SK-N-SH (cell line): Measurements from ENCODE around the gene RFTN1. TPM values are rescaled to one million over a fixed set of nuclear protein-coding genes. Genes with fewer than 3 reads are reported as not detected.

Experiments used
- CTCF ChIA-PET: fragments of 300-600, 350-600 bp; formaldehyde crosslinking; extraction: SDS; loops from one replicate; lab custom pipeline; 2021; lab: Yijun Ruan, JAX
- POLR2A ChIA-PET: fragments of 350-600 bp; sonication (Branson Sonifier 250); formaldehyde crosslinking; extraction: SDS; loops from one replicate; lab custom pipeline; 2020; ENCODE audit warnings: antibody characterized with exemption, inconsistent platforms; lab: Yijun Ruan, JAX
- DNase-seq: peaks from one replicate; pipeline ENCODE4 v3.0.0; 2012
- H2AFZ ChIP-seq: fragments of 200-600 bp; sonication (generic); 2 replicates; pipeline ENCODE4 v1.8.1; 2016; ENCODE audit warnings: antibody characterized with exemption, mild to moderate bottlenecking, low read depth
- H3F3A ChIP-seq: fragments of 200-600 bp; sonication (generic); replicated peaks from 2 replicates; pipeline ENCODE3; 2016; ENCODE audit warnings: antibody characterized with exemption, mild to moderate bottlenecking; ENCODE audit not compliant: insufficient read depth
- H3K27ac ChIP-seq, 2 experiments: fragments of 200-500 bp in 1 of 2; fragments of 200-600 bp in 1 of 2; sonication (Bioruptor generic) in 1 of 2; sonication (generic), shearing (Covaris generic) in 1 of 2; 2 replicates each; pipeline versions ENCODE4 v1.5.1 to v1.6.1; 2014 to 2016; ENCODE audit warnings: low read depth in 2 of 2, inconsistent platforms in 1 of 2, low read length in 1 of 2, mild to moderate bottlenecking in 1 of 2, mixed read lengths in 1 of 2
- H3K27me3 ChIP-seq: fragments of 200-600 bp; sonication (generic), shearing (Covaris generic); 2 replicates; pipeline ENCODE4 v1.6.1; 2016; ENCODE audit warnings: mixed run types; ENCODE audit not compliant: insufficient read depth
- H3K36me3 ChIP-seq, 2 experiments: fragments of 200-500 bp in 1 of 2; fragments of 200-600 bp in 1 of 2; sonication (Bioruptor generic) in 1 of 2; sonication (generic) in 1 of 2; replicated peaks in 1 of 2; 2 replicates each; pipeline versions ENCODE3 to v1.5.1; 2014 to 2016; ENCODE audit warnings: low read length in 1 of 2, mild to moderate bottlenecking in 1 of 2; ENCODE audit not compliant: insufficient read depth in 2 of 2, control insufficient read depth in 1 of 2
- H3K4me1 ChIP-seq, 2 experiments: fragments of 200-500 bp in 1 of 2; fragments of 200-600 bp in 1 of 2; sonication (Bioruptor generic) in 1 of 2; sonication (generic), shearing (Covaris generic) in 1 of 2; 2 replicates each; pipeline versions ENCODE4 v1.5.1 to v1.6.1; 2014 to 2016; ENCODE audit warnings: low read depth in 1 of 2, low read length in 1 of 2, mixed run types in 1 of 2; ENCODE audit not compliant: insufficient read depth in 2 of 2, control insufficient read depth in 1 of 2
- H3K4me2 ChIP-seq: fragments of 200-600 bp; sonication (generic), shearing (Covaris generic); 2 replicates; pipeline ENCODE4 v1.6.1; 2017; ENCODE audit warnings: mixed run types
- H3K4me3 ChIP-seq, 2 experiments: fragments of 200-500 bp in 1 of 2; fragments of 200-600 bp in 1 of 2; sonication (Bioruptor generic) in 1 of 2; sonication (generic), shearing (Covaris generic) in 1 of 2; 2 replicates each; pipeline versions ENCODE4 v1.5.1 to v1.8.1; 2014 to 2016; ENCODE audit warnings: low read depth in 2 of 2, inconsistent platforms in 1 of 2, low read length in 1 of 2, mild to moderate bottlenecking in 1 of 2, mixed read lengths in 1 of 2, moderate library complexity in 1 of 2
- H3K79me2 ChIP-seq: fragments of 200-600 bp; sonication (generic); 2 replicates; pipeline ENCODE4 v1.8.1; 2017; ENCODE audit warnings: mild to moderate bottlenecking; ENCODE audit not compliant: insufficient read depth
- H3K9ac ChIP-seq: fragments of 200-600 bp; sonication (generic); 2 replicates; pipeline ENCODE4 v1.6.1; 2017; ENCODE audit warnings: mixed run types
- H3K9me2 ChIP-seq: fragments of 200-600 bp; sonication (generic); 2 replicates; pipeline ENCODE4 v1.6.1; 2017; ENCODE audit warnings: mixed run types
- H3K9me3 ChIP-seq: fragments of 200-600 bp; sonication (generic); 2 replicates; pipeline ENCODE4 v1.6.1; 2017; ENCODE audit warnings: mixed run types, mild to moderate bottlenecking, moderate library complexity
- H4K20me1 ChIP-seq: fragments of 200-600 bp; sonication (generic); 2 replicates; pipeline ENCODE4 v1.6.1; 2017; ENCODE audit warnings: mild to moderate bottlenecking, mixed run types; ENCODE audit not compliant: insufficient read depth
- CHD2 ChIP-seq: fragments of 150-350 bp; IDR thresholded peaks from 2 replicates; pipeline ENCODE4 v1.6.1; 2018; ENCODE audit warnings: low read length; ENCODE audit not compliant: partially characterized antibody
- ELF1 ChIP-seq: IDR thresholded peaks from 2 replicates; pipeline ENCODE4 v1.4.0; 2012
- EP300 ChIP-seq, 2 experiments: IDR thresholded peaks; 2 replicates each; pipeline versions ENCODE4 v1.4.0 to v1.6.1; 2012; ENCODE audit warnings: borderline replicate concordance in 1 of 2, low read depth in 1 of 2, low read length in 1 of 2
- EZH2phosphoT487 ChIP-seq: fragments of 200-600 bp; sonication (generic); IDR thresholded peaks from 2 replicates; pipeline ENCODE4 v1.6.1; 2017; ENCODE audit warnings: low read depth, mixed run types, mild to moderate bottlenecking, antibody characterized with exemption, moderate library complexity, borderline replicate concordance
- FOSL2 ChIP-seq: IDR thresholded peaks from 2 replicates; pipeline ENCODE4 v1.4.0; 2012; ENCODE audit warnings: low read depth, mild to moderate bottlenecking, moderate library complexity, borderline replicate concordance
- FOXJ3 ChIP-seq: sonication (generic); formaldehyde crosslinking; IDR thresholded peaks from 2 replicates; pipeline ENCODE4 v1.5.1; 2020; ENCODE audit warnings: mild to moderate bottlenecking, missing genetic modification reagents
- GABPA ChIP-seq: IDR thresholded peaks from 2 replicates; pipeline ENCODE4 v1.4.0; 2012; ENCODE audit warnings: low read depth, mild to moderate bottlenecking
- JUND ChIP-seq: IDR thresholded peaks from 2 replicates; pipeline ENCODE4 v1.4.0; 2012
- NFIC ChIP-seq: IDR thresholded peaks from 2 replicates; pipeline ENCODE4 v1.4.0; 2012; ENCODE audit warnings: borderline replicate concordance
- RAD21 ChIP-seq: IDR thresholded peaks from 2 replicates; pipeline ENCODE4 v1.6.1; 2012; ENCODE audit warnings: mild to moderate bottlenecking, low read length
- RCOR1 ChIP-seq: fragments of 150-350 bp; IDR thresholded peaks from 2 replicates; pipeline ENCODE4 v1.6.1; 2017; ENCODE audit warnings: antibody characterized with exemption, low read length
- RFX5 ChIP-seq: IDR thresholded peaks from 2 replicates; pipeline ENCODE4 v1.6.1; 2012; ENCODE audit warnings: mild to moderate bottlenecking, improper control_type of control experiment, low read length
- TCF12 ChIP-seq: IDR thresholded peaks from 2 replicates; pipeline ENCODE4 v1.4.0; 2012
- YY1 ChIP-seq: IDR thresholded peaks from 2 replicates; pipeline ENCODE4 v1.4.0; 2012; ENCODE audit warnings: low read depth, mild to moderate bottlenecking
- whole genome bisulfite sequencing: methylation state at CpG from one replicate; pipeline ENCODE4 v1.1.6; 2017; ENCODE audit warnings: low lambda C conversion rate; 5-methylcytosine and 5-hydroxymethylcytosine counted together
- polyA plus RNA-seq, 3 experiments: library from polyadenylated mRNA; depleted of rRNA; stranded (reverse); fragments of >200 nt; gene quantifications; 2 replicates each; pipeline ENCODE4 v1.2.3, GENCODE V29; 2012
- TF ChIP-seq, protein P1 (sequence below): IDR thresholded peaks from 2 replicates; pipeline ENCODE4 v1.4.0; 2012; ENCODE audit warnings: low read depth
- TF ChIP-seq, protein P2 (sequence below): IDR thresholded peaks from 2 replicates; pipeline ENCODE4; 2012
- TF ChIP-seq, protein P3 (sequence below): IDR thresholded peaks from 2 replicates; pipeline ENCODE4 v1.6.1; 2012; ENCODE audit warnings: mild to moderate bottlenecking, low read depth, low read length, moderate library complexity
- TF ChIP-seq, protein P4 (sequence below): fragments of 200-600 bp; sonication (generic); IDR thresholded peaks from 2 replicates; pipeline ENCODE4 v1.6.1; 2017; ENCODE audit warnings: antibody characterized with exemption, mild to moderate bottlenecking, moderate library complexity

RFTN1 gene
- polyA plus RNA-seq, 1 of the 3 experiments (the other 2 are of a cell fraction), result 21.2 TPM

DNA sequence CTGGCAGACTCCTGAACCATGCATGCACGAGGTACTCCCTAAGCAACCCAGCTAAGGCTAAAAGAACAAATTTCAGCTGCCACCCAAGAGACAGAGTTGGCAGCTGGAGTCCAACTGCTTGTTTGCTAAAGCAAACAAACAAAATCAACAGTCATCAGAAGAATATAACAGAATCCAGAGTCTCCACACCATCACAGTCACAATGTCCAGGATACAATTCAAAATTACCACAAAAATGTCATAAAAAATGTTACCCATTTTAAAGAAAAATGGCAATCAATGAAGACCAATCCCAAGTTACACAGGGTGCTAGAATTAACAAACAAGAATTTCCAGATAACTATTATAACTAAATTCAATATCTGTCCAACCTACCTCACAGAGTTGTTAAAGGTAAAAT is 42.9 kb downstream of the RFTN1 start:
- Histone ChIP-seq H3K9ac (no peak overlapping the region), H3K4me3 (no peak overlapping the region; a peak in 1 of 4 replicates), H3K4me2 (no peak overlapping the region), H3K36me3 (peaks cover 19 to 21% of the 10 kb centered on the region in 2 experiments), H3F3A (peaks cover 21% of the 10 kb centered on the region), H3K27me3 (no peaks in the 10 kb centered on the region), H3K27ac (peak overlapping the region in 1 of 2 experiments; percentile 95; a peak in 1 of 4 replicates), H3K9me2 (no peaks in the 10 kb centered on the region), H3K79me2 (peaks cover 28% of the 10 kb centered on the region; the same call in 1 of the 2 replicates), H3K9me3 (no peaks in the 10 kb centered on the region), H4K20me1 (no peaks in the 10 kb centered on the region), H3K4me1 (peaks cover 14 to 60% of the 10 kb centered on the region in 2 experiments; a peak in 3 of 4 replicates), H2AFZ (no peak overlapping the region)
- 94% methylated on average over 1 of the region's 1 CpG for WGBS
- ChIA-PET CTCF (no interaction called here), POLR2A (no interaction called here)
- no peak for DNase-seq
- TF ChIP-seq GABPA, result no peak
- TF ChIP-seq, protein P1, sequence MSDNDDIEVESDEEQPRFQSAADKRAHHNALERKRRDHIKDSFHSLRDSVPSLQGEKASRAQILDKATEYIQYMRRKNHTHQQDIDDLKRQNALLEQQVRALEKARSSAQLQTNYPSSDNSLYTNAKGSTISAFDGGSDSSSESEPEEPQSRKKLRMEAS, result no peak
- TF ChIP-seq EZH2phosphoT487, result no peak
- no peak for TF ChIP-seq EP300 (IDR thresholded peaks at IDR 0.05; ENCODE audit: borderline replicate concordance in 1 of 2, low read depth in 1 of 2, low read length in 1 of 2)
- no peak for TF ChIP-seq YY1
- no peak for TF ChIP-seq JUND

DNA sequence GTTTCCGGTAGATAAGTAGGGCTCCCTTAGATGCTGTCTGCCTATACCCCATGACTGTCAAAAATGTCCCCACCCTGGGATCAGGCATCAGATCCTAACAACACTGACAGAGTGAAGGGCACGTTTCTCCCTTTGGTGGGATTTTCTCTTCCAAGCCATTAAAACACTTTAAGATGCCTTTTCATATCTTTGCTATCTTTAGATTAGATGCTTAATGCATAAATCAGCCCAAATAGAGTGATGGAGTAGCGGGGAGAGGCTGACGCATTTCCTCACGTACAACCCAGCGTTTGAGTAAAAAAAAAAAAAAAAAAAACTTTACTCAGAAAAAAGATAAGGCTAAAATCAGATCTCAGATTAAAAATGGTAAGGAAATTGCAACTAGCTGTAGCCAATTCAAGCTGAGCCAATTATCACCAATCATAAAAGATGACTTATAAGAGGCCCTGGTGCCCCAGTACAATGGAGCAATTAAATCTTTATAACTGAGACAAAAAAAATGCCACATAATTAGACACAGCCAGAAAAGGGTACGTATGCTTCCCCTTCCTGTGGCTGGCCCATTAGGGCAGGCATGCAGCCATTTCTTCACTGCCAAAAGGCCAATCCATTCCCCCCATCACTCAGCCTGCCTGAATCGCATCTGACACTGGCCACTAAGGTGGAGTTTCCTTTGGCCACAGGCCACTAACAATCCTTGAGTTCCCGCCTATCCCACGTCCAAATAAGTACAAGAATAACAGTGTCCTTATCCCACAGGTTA is 45.0 kb downstream of the RFTN1 start:
- H3K9me3 ChIP-seq, result no peaks in the 10 kb centered on the region
- peaks cover 19 to 23% of the 10 kb centered on the region in 2 experiments for H3K36me3 ChIP-seq
- H3K27me3 ChIP-seq, result no peaks in the 10 kb centered on the region
- peaks cover 21% of the 10 kb centered on the region for H3F3A ChIP-seq
- no peaks in the 10 kb centered on the region for H3K9me2 ChIP-seq
- 18% methylated on average over 10 of the region's 10 CpGs for WGBS
- peak overlapping the region; percentile 53 for H3K4me2 ChIP-seq
- H3K27ac ChIP-seq, result peak overlapping the region; percentile 61 to 95
- POLR2A ChIA-PET, result interaction anchor here (1.3 to 1.4 kb wide), 2 partner anchors 27 to 48 kb away, joined by 3 to 4 read pairs; no protein-coding TSS in a partner anchor
- DNase-seq, result peak; percentile 61
- H3K9ac ChIP-seq, result peak overlapping the region; percentile 24; the same call in 1 of the 2 replicates
- H2AFZ ChIP-seq, result no peak overlapping the region
- H3K4me3 ChIP-seq, result no peak overlapping the region
- CTCF ChIA-PET, result interaction anchor here (1.0 to 1.2 kb wide), 3 partner anchors 10 to 178 kb away, joined by 3 read pairs; no protein-coding TSS in a partner anchor
- H4K20me1 ChIP-seq, result no peaks in the 10 kb centered on the region
- H3K4me1 ChIP-seq, result peaks cover 10 to 46% of the 10 kb centered on the region in 2 experiments; a peak in 3 of 4 replicates
- peaks cover 28% of the 10 kb centered on the region; the same call in 1 of the 2 replicates for H3K79me2 ChIP-seq
- TF ChIP-seq EP300 (IDR thresholded peaks at IDR 0.05; ENCODE audit: borderline replicate concordance in 1 of 2, low read depth in 1 of 2, low read length in 1 of 2), result peak; percentile 34 to 56; a peak in 1 of 4 replicates
- no peak for TF ChIP-seq EZH2phosphoT487
- peak; percentile 75 for TF ChIP-seq FOXJ3 (CRISPR knock-in tag)
- TF ChIP-seq, protein P2, sequence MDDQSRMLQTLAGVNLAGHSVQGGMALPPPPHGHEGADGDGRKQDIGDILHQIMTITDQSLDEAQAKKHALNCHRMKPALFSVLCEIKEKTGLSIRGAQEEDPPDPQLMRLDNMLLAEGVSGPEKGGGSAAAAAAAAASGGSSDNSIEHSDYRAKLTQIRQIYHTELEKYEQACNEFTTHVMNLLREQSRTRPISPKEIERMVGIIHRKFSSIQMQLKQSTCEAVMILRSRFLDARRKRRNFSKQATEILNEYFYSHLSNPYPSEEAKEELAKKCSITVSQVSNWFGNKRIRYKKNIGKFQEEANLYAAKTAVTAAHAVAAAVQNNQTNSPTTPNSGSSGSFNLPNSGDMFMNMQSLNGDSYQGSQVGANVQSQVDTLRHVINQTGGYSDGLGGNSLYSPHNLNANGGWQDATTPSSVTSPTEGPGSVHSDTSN, result peak; percentile 71; the same call in 1 of the 2 replicates
- TF ChIP-seq, protein P3, sequence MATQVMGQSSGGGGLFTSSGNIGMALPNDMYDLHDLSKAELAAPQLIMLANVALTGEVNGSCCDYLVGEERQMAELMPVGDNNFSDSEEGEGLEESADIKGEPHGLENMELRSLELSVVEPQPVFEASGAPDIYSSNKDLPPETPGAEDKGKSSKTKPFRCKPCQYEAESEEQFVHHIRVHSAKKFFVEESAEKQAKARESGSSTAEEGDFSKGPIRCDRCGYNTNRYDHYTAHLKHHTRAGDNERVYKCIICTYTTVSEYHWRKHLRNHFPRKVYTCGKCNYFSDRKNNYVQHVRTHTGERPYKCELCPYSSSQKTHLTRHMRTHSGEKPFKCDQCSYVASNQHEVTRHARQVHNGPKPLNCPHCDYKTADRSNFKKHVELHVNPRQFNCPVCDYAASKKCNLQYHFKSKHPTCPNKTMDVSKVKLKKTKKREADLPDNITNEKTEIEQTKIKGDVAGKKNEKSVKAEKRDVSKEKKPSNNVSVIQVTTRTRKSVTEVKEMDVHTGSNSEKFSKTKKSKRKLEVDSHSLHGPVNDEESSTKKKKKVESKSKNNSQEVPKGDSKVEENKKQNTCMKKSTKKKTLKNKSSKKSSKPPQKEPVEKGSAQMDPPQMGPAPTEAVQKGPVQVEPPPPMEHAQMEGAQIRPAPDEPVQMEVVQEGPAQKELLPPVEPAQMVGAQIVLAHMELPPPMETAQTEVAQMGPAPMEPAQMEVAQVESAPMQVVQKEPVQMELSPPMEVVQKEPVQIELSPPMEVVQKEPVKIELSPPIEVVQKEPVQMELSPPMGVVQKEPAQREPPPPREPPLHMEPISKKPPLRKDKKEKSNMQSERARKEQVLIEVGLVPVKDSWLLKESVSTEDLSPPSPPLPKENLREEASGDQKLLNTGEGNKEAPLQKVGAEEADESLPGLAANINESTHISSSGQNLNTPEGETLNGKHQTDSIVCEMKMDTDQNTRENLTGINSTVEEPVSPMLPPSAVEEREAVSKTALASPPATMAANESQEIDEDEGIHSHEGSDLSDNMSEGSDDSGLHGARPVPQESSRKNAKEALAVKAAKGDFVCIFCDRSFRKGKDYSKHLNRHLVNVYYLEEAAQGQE, result no peak
- no peak for TF ChIP-seq RFX5
- TF ChIP-seq JUND, result peak; percentile 19; the same call in 1 of the 2 replicates
- peak; percentile 28; the same call in 1 of the 2 replicates for TF ChIP-seq RCOR1
- TF ChIP-seq, protein P4, sequence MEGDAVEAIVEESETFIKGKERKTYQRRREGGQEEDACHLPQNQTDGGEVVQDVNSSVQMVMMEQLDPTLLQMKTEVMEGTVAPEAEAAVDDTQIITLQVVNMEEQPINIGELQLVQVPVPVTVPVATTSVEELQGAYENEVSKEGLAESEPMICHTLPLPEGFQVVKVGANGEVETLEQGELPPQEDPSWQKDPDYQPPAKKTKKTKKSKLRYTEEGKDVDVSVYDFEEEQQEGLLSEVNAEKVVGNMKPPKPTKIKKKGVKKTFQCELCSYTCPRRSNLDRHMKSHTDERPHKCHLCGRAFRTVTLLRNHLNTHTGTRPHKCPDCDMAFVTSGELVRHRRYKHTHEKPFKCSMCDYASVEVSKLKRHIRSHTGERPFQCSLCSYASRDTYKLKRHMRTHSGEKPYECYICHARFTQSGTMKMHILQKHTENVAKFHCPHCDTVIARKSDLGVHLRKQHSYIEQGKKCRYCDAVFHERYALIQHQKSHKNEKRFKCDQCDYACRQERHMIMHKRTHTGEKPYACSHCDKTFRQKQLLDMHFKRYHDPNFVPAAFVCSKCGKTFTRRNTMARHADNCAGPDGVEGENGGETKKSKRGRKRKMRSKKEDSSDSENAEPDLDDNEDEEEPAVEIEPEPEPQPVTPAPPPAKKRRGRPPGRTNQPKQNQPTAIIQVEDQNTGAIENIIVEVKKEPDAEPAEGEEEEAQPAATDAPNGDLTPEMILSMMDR, result no peak
- TF ChIP-seq RAD21, result peak; percentile 5; the same call in 1 of the 2 replicates
- TF ChIP-seq ELF1, result no peak
- peak; percentile 8; the same call in 1 of the 2 replicates for TF ChIP-seq NFIC
- TF ChIP-seq CHD2, result no peak
- 0 out of 2 replicates have a peak, but pooled peaks have one; percentile 20 for TF ChIP-seq FOSL2
- 0 out of 2 replicates have a peak, but pooled peaks have one; percentile 27 for TF ChIP-seq TCF12
